DMS53 treated with DMSO at 0.1 percent for 48 hours (cell line): ENCODE results near the gene SPCS3.
"Not testable (repeated sequence)": the region's sequence is repeated elsewhere in the genome, so short reads cannot be mapped to it uniquely, and the experiment has no call there.

Source experiments
- DNase-seq: peaks from one replicate; lab custom pipeline; 2025; ENCODE audit not compliant: unreplicated experiment; lab: John Stamatoyannopoulos, UW

SPCS3 gene

GRCh38 chr4:176302283-176303275, 17.2 kb upstream of the SPCS3 start:
- DNase-seq = peak; percentile 5

GRCh38 chr4:176303938-176304337, 15.8 kb upstream of the SPCS3 start:
- no peak for DNase-seq

- DNase-seq = no peak
Observed at GRCh38 chr4:176306837-176307665, 12.7 kb upstream of the SPCS3 start.

- no peak for DNase-seq
Observed at GRCh38 chr4:176307666-176307930, 12.2 kb upstream of the SPCS3 start.

GRCh38 chr4:176308441-176308840, 11.3 kb upstream of the SPCS3 start:
- DNase-seq = no peak

GRCh38 chr4:176309046-176309445, 10.7 kb upstream of the SPCS3 start:
- no peak for DNase-seq

GRCh38 chr4:176309772-176310171, 10.0 kb upstream of the SPCS3 start:
- DNase-seq = peak; percentile 9

GRCh38 chr4:176313596-176314336, 6.0 kb upstream of the SPCS3 start:
- no peak for DNase-seq

- no peak for DNase-seq
Observed at GRCh38 chr4:176319151-176319703, 539 bp upstream of the SPCS3 start.

- DNase-seq = peak; percentile 25
Observed at GRCh38 chr4:176320340-176320975, 692 bp downstream of the SPCS3 start.

GRCh38 chr4:176320976-176321361, 1.2 kb downstream of the SPCS3 start:
- no peak for DNase-seq

- DNase-seq = no peak
Observed at GRCh38 chr4:176321589-176321988, 1.8 kb downstream of the SPCS3 start.

GRCh38 chr4:176323511-176324160, 3.9 kb downstream of the SPCS3 start:
- DNase-seq = no peak

- not testable (repeated sequence) for DNase-seq
Observed at GRCh38 chr4:176324876-176325275, 5.1 kb downstream of the SPCS3 start.

- DNase-seq = no peak
Observed at GRCh38 chr4:176333076-176333475, 13.3 kb downstream of the SPCS3 start.

GRCh38 chr4:176334066-176334465, 14.3 kb downstream of the SPCS3 start:
- no peak for DNase-seq

- no peak for DNase-seq
Observed at GRCh38 chr4:176335421-176335820, 15.7 kb downstream of the SPCS3 start.

GRCh38 chr4:176339936-176340761, 20.4 kb downstream of the SPCS3 start:
- DNase-seq = no peak
